ENCODE results near the gene GPX2. TPM values are rescaled to one million over a fixed set of nuclear protein-coding genes. Genes with fewer than 3 reads are reported as not detected.

Gene GPX2
- total and polyA plus RNA-seq, 2 experiments from 2014 or later = not detected

GRCh38 chr14:64950889-64951288 lies 8.3 kb upstream of the GPX2 start:
- no peak overlapping the region for H3K27ac ChIP-seq
- H3K27me3 ChIP-seq = no peaks in the 10 kb centered on the region
- H3K36me3 ChIP-seq = no peaks in the 10 kb centered on the region
- no peaks in the 10 kb centered on the region for H3K9me3 ChIP-seq (ENCODE audit: low read depth)
- DNase-seq (ENCODE audit: low read depth in 1 of 2, low spot score in 1 of 2) = no peak
- H3K4me1 ChIP-seq (ENCODE audit: low read depth) = no peaks in the 10 kb centered on the region
- no peak overlapping the region for H3K4me3 ChIP-seq
- TF ChIP-seq CTCF (IDR thresholded peaks at IDR 0.05; ENCODE audit: low read depth, low read length) = no peak

GRCh38 chr14:64948612-64949210 lies 6.2 kb upstream of the GPX2 start:
- H3K4me3 ChIP-seq = no peak overlapping the region
- H3K4me1 ChIP-seq (ENCODE audit: low read depth) = no peaks in the 10 kb centered on the region
- H3K27ac ChIP-seq = no peak overlapping the region
- no peaks in the 10 kb centered on the region for H3K36me3 ChIP-seq
- TF ChIP-seq CTCF (IDR thresholded peaks at IDR 0.05; ENCODE audit: low read depth, low read length) = no peak
- no peaks in the 10 kb centered on the region for H3K9me3 ChIP-seq (ENCODE audit: low read depth)
- DNase-seq (ENCODE audit: low read depth in 1 of 2, low spot score in 1 of 2) = no peak
- H3K27me3 ChIP-seq = no peaks in the 10 kb centered on the region

- H3K27ac ChIP-seq = no peak overlapping the region
- no peaks in the 10 kb centered on the region for H3K9me3 ChIP-seq (ENCODE audit: low read depth)
- no peaks in the 10 kb centered on the region for H3K36me3 ChIP-seq
- TF ChIP-seq CTCF (IDR thresholded peaks at IDR 0.05; ENCODE audit: low read depth, low read length) = no peak
- no peaks in the 10 kb centered on the region for H3K27me3 ChIP-seq
- no peaks in the 10 kb centered on the region for H3K4me1 ChIP-seq (ENCODE audit: low read depth)
- no peak for DNase-seq (ENCODE audit: low read depth in 1 of 2, low spot score in 1 of 2)
- no peak overlapping the region for H3K4me3 ChIP-seq
Observed at GRCh38 chr14:64947710-64948611, 5.4 kb upstream of the GPX2 start.

GRCh38 chr14:64946310-64947045 lies 3.9 kb upstream of the GPX2 start:
- Histone ChIP-seq H3K27ac (no peak overlapping the region), H3K9me3 (ENCODE audit: low read depth) (no peaks in the 10 kb centered on the region), H3K4me3 (no peak overlapping the region), H3K27me3 (no peaks in the 10 kb centered on the region), H3K4me1 (ENCODE audit: low read depth) (no peaks in the 10 kb centered on the region), H3K36me3 (no peaks in the 10 kb centered on the region)
- no peak for TF ChIP-seq CTCF (IDR thresholded peaks at IDR 0.05; ENCODE audit: low read depth, low read length)
- DNase-seq (ENCODE audit: low read depth in 1 of 2, low spot score in 1 of 2) = no peak

- TF ChIP-seq CTCF (IDR thresholded peaks at IDR 0.05; ENCODE audit: low read depth, low read length) = no peak
- no peaks in the 10 kb centered on the region for H3K9me3 ChIP-seq (ENCODE audit: low read depth)
- H3K36me3 ChIP-seq = no peaks in the 10 kb centered on the region
- no peaks in the 10 kb centered on the region for H3K27me3 ChIP-seq
- H3K4me1 ChIP-seq (ENCODE audit: low read depth) = no peaks in the 10 kb centered on the region
- DNase-seq (ENCODE audit: low read depth in 1 of 2, low spot score in 1 of 2) = no peak
- no peak overlapping the region for H3K27ac ChIP-seq
- H3K4me3 ChIP-seq = no peak overlapping the region
Observed at GRCh38 chr14:64945431-64946178, 3.1 kb upstream of the GPX2 start.
